GM18951 (cell line): ENCODE measurements around the gene TMPRSS5.
"Not testable (repeated sequence)": the region's sequence is repeated elsewhere in the genome, so short reads cannot be mapped to it uniquely, and the experiment has no call there.

Experiments
- POLR2A ChIP-seq: IDR thresholded peaks from 4 replicates; pipeline ENCODE4 v1.6.1; 2011; ENCODE audit warnings: mild to moderate bottlenecking; ENCODE audit not compliant: insufficient read length, insufficient read depth; ENCODE audit errors: extremely low read depth
- in situ Hi-C: fragments of 300-500 bp; cut with MboI; formaldehyde crosslinking; loops from one replicate; pipeline ENCODE4 v1.12.0; 2022; ENCODE audit warnings: low sequenced_read_pairs, mixed read lengths, inconsistent platforms; ENCODE audit not compliant: unreplicated experiment

TMPRSS5 gene

DNA sequence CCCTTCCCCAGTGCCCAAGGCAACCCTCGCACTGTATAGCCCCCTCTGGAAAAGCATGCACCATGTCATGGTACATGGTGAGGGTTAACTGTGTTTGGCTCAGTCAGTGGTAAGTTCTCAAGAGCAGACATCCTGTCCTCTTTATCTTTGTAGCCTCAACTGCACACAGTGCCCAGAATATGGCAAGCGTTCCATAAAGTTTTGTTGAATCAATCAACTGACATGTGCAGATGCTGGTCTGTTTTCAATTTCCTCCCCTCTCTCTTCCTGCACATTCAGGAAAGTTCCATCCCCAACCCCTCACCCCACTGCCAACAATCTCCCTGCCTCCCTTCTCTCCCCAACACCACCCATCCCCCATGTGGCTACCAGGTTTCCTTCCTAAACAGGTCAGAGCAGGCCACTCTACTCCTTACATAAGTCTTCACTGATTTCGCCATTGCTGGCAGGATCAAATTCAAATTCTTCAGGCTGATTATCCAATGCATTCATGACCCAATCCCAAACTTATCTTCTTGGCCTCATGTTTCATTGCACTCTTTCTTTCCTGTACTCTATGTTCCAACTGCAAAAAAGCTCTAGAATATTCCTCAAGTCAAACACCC is 15.5 kb upstream of the TMPRSS5 start:
- in situ Hi-C loops = no loop called here
- no peak for TF ChIP-seq POLR2A

- in situ Hi-C loops = not testable (repeated sequence)
These were observed 14.4 kb upstream of the TMPRSS5 start for GRCh38 chr11:113720478-113720877.

GRCh38 chr11:113715882-113716625 is 9.9 kb upstream of the TMPRSS5 start:
- in situ Hi-C loops = no loop called here
- no peak for TF ChIP-seq POLR2A

DNA sequence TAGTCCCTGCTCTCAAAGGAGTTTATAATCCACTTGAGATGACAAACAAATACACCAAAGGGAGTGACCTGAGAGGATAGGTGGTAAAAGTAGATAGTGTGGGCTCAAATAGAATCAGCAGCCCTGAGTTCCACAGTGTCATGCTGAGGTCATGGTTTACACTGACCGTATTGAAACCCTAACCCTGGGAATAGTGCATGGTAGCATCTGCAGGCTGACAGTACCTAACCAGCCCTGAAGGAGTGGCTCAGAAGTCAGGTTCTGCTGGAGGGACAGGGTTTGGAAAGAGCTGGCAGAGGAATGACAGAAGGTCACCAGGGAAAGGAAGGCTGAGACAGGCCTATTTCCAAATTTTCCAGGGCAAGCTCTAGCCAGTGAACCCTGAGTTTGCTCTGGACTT is 9.2 kb upstream of the TMPRSS5 start:
- no peak for TF ChIP-seq POLR2A
- in situ Hi-C loops = no loop called here

- in situ Hi-C loops = no loop called here
- no peak for TF ChIP-seq POLR2A
These were observed 4.9 kb upstream of the TMPRSS5 start for GRCh38 chr11:113710989-113711388.

- in situ Hi-C loops = not testable (repeated sequence)
These were observed 2.6 kb downstream of the TMPRSS5 start for GRCh38 chr11:113703551-113703950.

DNA sequence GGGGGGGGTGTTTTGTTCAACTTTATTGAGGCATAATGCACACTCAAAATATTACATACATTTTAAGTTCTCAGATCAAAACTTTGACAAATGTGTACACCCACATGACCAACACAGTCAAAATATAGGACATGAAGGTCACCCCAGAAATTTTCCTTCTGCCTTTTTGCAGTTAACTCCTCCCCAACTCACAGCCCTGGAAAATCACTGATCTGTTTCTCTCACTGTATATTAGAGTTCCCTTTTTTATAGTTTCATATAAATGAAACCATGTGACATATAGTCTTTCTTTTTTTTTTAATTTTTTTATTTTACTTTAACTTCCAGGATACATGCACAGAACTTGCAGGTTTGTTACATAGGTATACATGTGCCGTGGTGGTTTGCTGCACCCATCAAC is 4.6 kb downstream of the TMPRSS5 start:
- in situ Hi-C loops = no loop called here

GRCh38 chr11:113698515-113698914 is 7.6 kb downstream of the TMPRSS5 start:
- in situ Hi-C loops = no loop called here
- TF ChIP-seq POLR2A = no peak

More for the DNA sequence above, 4.6 kb downstream of the TMPRSS5 start:
- no peak for TF ChIP-seq POLR2A

- no peak for TF ChIP-seq POLR2A
- in situ Hi-C loops = no loop called here
These were observed 8.2 kb downstream of the TMPRSS5 start for GRCh38 chr11:113697756-113698407.

DNA sequence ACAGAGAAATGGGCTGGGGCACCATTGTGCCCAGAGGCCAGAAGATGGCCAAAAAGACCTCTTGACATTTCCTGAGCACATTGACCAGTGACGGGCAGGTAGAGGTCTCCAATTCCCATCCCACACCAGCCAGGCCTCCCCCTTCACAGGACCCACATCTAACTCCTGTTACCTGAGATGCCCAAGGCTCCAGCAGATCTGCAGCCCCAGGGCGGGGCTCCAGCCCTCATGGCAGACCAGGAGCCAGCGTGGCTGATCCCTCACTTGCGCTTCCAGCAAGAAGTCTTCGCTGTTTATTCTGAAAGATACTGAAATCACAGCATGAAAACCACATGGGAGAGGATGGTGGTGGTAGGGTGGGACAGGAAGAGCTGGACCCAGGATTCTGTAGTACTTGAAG is 9.0 kb downstream of the TMPRSS5 start:
- in situ Hi-C loops = no loop called here
- TF ChIP-seq POLR2A = no peak

DNA sequence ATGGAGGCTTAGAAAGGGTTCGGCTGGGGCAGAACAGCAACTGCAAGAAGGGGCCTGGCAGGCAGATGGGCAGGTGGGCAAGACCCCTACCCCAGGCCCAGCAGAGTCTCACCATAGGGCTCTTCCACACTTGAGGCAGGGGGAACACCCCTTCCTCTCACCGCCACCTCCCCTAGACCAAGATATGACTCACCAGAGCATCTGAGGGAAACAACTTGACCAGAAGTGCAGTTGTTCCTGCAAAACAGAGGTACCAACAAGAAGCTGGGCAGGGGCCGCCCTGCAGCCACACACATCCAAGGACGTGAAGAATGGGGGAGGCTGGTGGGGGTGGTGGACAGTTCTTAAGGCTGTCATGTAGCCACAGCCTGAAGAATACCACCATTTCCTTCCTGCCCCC is 10.9 kb downstream of the TMPRSS5 start:
- in situ Hi-C loops = no loop called here
- no peak for TF ChIP-seq POLR2A

DNA sequence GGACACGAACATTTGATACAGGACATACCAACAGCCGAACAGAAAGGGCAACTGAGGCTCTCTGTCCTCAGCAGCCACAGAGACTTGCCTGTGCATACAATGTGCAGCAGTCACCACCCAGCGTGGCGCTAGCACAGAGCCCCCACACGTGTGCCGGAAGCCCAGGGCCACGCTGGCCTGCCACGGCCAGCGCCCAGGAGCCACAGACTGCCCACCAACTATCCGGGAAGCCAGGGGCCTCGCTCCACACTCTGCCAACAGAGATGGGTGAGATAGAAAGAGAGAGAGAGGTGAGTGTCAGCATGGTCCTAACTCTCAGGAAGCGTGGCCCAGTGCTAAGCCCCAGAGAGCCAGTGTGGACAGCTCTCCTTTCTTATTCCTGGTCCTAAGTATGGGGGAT is 11.7 kb downstream of the TMPRSS5 start:
- TF ChIP-seq POLR2A = no peak
- in situ Hi-C loops = no loop called here

GRCh38 chr11:113693030-113693429 is 13.1 kb downstream of the TMPRSS5 start:
- in situ Hi-C loops = no loop called here

More at GRCh38 chr11:113693030-113693429, 13.1 kb downstream of the TMPRSS5 start:
- TF ChIP-seq POLR2A = no peak
